Occipital lobe (tissue), 2 donors: ENCODE measurements around the gene METTL15. TPM values are rescaled to one million over a fixed set of nuclear protein-coding genes. Genes with fewer than 3 reads are reported as not detected.
"Not testable (repeated sequence)": the region's sequence is repeated elsewhere in the genome, so short reads cannot be mapped to it uniquely, and the experiment has no call there.

Experiments
- DNase-seq: peaks from one replicate; lab custom pipeline; 2025; lab: John Stamatoyannopoulos, UW
- total RNA-seq: library from RNA; depleted of rRNA; stranded (reverse); fragments of >200 nt; gene quantifications from one replicate; pipeline ENCODE4 v1.2.3, GENCODE V29; 2014

The METTL15 gene
- total RNA-seq, 1 donor from 2014 or later: 25.6 TPM

DNA sequence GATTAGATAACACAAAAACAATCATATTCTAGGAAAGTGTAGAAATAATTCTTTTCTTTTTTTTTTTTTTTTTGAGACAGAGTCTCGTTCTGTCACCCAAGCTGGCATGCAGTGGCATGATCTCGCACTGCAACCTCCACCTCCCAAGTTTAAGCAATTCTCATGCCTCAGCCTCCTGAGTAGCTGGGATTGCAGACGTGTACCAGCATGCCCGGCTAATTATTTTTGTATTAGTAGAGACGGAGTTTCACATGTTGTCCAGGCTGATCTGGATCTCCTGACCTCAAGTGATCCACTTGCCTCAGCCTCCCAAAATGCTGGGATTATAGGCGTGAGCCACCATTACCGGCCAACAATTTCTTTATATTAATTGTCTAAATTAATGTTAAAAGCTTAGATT, 182.8 kb downstream of the METTL15 start:
- DNase-seq: not testable (repeated sequence)

GRCh38 chr11:28296426-28296825, 188.2 kb downstream of the METTL15 start:
- DNase-seq: no peak

DNA sequence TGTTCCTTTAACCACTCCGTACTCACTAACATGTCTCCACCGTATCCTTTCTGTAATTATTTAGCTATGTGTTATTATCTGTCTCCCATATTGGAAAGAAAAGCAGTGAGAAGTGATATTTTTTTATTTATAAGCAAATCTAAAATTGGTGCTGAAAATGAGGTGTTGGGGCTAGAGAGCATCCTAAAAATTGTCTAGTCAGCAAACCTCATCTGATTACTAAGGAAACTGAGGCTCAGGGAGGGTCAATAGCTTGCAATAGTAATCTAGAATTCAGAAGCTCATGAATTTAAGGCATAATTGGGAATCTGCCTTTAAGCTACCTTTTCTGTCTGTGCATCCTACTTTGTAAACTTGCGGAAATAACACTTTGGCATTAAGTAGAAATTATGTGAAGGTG, 190.0 kb downstream of the METTL15 start:
- DNase-seq: no peak

DNA sequence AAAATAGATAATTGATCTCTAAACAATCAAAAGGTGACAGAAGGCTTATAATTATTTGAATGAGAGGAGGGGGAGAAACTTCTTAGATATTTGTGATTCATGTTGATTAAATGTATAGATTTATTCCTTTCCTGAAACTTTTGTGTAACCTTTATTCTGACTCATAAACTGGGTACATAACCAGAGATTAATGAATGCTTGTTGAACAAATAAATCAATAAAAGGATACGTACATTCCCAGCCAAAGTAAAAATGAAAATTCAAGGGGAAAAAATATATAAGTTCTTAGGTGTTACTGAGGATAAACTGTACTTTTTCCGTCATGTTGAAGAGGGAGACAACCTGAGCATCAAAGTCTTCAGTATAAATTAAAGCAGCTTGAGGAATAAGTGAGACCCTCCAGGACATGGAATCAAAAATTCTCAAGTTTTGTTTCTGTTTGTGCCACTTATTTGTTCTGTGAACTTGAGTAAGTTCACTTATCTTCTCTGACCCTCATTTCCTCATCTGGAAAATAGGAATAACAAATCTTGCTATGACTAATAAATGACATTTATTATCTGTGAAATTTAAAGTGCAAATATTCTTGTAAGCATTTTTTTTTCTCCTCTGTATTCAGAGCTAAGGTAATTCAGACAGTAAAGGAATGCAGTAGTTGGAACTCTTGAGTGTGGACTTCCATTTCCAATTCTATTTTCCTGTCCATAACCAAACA, 195.4 kb downstream of the METTL15 start:
- no peak for DNase-seq

- no peak for DNase-seq
Observed at GRCh38 chr11:28315440-28315839, 207.3 kb downstream of the METTL15 start.

DNA sequence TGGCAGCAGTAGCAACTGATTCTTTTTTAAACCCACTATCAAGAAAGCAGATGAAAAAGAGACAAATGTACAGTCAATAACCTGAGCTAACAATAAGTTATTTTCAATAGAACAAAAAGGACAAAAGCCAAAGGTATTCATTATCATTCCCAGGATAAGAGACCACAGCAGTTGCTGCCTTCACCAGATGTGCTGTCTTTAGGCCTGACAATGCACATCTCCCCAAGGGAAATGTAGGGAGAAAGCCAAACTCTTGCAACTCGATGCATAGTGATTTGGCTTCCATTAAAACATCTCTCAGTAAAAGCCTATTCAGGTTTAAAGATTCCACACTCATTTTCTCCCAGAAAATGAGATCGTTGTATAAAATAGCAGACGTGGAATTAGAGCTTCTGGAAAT, 210.7 kb downstream of the METTL15 start:
- DNase-seq: no peak

DNA sequence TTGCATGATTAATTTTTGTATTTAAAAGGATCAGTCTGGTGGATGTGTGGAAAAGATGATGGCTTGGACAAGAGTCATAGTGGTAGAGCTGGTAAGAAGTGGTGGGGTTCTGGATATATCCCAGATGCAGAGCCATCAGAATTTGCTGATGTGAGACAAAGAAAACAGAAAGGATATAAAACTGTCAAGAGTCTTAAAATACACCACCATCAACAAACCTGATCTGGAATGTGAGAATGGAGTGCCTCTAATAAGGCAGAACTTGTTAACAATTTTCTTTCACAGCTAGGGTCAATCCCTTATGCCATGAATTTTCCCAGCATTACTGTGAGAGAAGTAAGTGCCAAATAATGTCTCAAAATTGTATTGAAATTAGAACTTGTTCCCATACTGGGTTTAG, 215.4 kb downstream of the METTL15 start:
- no peak for DNase-seq

GRCh38 chr11:28332393-28332792, 224.2 kb downstream of the METTL15 start:
- DNase-seq: not testable (repeated sequence)

GRCh38 chr11:28337701-28338100, 229.5 kb downstream of the METTL15 start:
- DNase-seq: no peak

DNA sequence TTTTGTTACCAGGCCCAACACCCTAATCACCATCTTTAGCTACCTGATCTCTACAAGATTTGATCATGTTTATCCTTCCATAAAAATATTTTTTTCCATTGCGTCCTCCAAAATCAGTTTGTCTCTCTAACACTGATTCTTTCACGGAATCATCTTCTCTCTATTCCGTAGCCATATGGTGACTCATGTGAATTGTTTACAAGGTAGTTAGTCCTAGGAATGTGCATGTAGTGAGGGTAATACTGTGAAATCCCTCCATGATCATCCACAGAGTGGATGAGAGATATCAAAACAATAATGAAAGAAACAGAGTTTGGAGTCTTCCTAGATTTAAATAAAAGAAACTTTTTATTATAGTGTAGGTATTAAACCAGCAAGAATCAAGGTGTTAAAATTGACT, 230.2 kb downstream of the METTL15 start:
- DNase-seq: no peak

DNA sequence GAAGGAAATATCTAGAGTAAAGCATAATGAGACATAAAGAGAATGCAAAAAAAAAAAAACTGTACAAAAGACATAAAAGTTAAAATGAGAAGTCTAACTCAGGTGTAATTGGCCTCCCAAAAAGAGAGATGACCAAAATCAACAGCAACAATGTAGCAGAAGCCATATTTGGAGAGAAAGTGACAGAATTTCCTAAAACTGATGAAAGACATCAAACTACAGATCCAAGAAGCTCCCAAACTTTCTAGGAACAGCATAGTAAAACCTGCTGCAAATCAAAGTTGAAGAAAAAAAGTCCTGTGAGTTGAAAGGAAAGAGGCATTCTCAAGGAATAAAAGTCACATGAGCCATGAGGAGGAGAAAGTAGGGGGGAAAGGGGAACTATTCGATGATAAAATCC, 231.3 kb downstream of the METTL15 start:
- no peak for DNase-seq

- DNase-seq: no peak
Observed at GRCh38 chr11:28342716-28343115, 234.5 kb downstream of the METTL15 start.

DNA sequence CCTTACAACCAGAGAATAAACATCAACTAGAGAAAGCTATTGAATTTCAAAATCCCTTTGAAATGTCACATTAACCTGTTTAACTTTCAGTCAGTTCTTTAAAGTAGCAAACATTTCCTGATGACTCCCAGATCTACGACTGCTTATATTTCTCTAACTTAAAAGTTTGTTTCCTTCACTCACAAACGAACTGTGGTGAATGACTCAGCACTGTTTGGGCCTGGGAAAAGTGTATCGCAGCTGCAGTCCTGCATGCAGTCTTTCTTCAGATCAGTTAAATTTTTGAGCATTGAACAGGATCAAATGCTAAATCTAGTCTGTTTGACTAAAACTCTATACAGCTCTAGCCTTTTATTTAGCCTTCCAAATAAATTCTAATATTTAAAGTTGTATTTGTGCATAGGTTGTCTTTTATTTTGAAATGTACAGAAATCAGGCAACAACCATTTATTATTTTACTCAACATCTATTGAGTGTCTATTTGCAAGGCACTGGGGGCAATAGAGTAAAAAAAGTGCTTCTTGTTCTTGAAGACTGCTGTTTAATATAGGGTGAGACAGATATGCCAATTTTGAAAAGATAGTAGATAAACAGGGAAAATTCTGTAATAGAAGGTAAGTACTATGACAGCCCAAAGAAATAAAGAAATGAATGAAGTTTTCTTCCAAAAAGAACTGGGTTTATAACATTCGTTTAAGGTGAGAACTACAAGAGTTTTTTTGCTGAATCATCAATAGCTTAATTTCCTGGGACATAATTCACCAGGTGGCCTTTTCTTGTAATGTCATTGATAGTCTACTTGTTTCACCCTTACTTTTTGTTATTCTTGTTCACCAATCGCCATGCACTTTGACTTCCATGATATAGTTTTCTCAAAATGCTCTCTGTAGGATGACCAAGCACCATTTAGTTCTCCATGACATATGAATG, 235.4 kb downstream of the METTL15 start:
- DNase-seq: no peak

GRCh38 chr11:28346209-28346608, 238.0 kb downstream of the METTL15 start:
- DNase-seq: no peak

DNA sequence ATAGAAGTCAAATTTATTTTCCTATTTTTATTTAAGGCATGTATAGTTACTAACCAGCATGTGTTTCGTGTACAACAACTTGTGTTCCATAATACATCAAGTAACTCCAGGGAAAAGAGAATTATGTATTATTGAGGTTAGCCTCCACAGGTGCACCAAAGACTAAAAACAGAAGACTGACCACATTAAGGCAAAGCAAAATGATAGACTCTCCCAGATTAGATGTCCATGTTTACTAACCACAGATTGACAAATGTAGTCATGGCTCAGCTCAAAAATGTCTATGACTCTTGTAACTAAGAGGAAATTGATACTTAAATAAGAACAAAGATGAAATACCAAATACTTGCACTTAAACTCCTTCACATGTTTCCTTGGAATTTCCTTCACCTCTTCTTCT, 238.5 kb downstream of the METTL15 start:
- no peak for DNase-seq

DNA sequence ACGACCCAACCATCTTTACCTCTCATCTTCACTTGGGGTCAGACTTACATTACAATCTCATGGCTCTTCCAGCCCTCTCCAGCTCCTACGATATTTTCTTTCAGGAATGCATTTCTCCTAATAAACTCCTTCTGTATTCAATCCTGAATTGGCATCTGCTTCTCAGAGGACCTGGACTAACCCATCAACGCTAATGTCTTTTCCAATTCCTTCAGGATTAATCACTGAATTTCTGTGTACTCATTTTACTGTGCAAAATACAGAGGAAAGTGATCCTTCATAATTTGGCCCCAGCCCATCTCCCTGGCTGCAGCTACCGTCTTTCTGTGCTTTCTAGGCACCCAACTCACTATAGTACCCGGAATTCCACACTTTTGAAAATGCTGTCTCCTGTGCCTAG, 239.2 kb downstream of the METTL15 start:
- DNase-seq: no peak

DNA sequence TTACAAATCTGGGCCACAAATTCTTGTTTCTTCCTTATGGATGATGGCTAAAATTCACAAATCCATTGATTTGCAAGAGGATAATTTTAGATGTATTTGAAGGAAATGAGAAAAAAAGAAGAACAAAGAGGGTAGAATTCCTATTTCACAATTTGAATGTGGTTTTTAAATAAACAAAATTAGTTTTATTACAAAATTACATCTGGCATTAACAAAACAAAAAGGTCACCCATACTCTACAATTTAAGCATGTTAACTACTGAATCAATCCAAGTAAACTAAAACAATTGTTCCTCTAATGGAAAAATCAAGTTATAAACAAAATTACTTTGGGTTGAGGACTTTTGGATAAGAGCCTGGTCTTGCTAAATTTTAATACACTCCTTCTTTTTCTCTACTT, 242.0 kb downstream of the METTL15 start:
- no peak for DNase-seq

- DNase-seq: no peak
Observed at GRCh38 chr11:28353991-28354390, 245.8 kb downstream of the METTL15 start.

DNA sequence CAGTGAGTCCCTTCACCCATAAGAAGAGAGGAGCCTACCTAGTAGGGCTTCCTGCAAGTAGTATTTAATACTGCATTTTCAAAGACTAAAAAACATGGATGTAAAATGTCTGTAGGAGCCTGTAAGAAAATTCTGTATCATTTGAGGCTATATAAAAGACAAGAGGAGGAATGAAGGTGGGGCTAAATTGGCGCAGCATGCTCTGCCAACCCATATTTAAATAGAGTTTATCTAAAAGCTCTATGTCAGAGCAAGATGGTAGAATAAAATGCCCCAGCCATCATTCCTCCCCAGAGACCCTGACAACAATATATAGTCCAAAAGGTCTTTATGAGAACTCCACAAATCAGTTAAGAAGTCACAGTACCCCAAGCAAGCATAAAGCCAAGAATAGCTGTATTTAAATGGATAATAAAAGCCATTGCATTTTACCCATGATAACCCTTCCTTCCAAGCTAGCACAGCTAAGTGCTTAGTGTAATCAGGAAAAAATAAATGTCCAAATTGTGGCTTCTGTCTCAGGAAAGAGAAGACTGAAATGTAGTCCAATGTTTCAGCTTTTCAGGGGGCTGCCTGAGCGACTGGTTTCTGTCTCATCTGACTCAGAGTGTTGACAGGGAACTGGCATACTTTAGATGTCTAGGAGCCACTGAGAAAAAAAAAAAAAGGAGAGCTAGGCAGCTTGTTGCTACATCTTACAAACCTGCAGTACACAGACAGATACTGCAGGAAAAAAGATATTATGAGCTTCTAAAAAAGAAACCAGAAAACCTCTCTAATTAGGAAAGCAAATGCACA, 258.6 kb downstream of the METTL15 start:
- DNase-seq: no peak

DNA sequence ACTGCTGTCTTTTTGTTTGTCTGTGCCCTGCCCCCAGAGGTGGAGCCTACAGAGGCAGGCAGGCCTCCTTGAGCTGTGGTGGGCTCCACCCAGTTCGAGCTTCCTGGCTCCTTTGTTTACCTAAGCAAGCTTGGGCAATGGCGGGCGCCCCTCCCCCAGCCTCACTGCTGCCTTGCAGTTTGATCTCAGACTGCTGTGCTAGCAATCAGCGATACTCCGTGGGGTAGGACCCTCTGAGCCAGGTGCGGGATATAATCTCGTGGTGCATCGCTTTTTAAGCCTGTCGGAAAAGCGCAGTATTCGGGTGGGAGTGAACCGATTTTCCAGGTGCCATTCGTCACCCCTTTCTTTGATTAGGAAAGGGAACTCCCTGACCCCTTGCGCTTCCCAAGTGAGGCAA, 269.9 kb downstream of the METTL15 start:
- not testable (repeated sequence) for DNase-seq
